DND-41 (cell line): Measurements from ENCODE around the gene CERS6.

Experiments used
- ATAC-seq: fragments of 200-7000 bp; cut with Tn5 transposase; 3 replicates; pipeline ENCODE4 v1.9.1; 2021; ENCODE audit warnings: low read depth; ENCODE audit not compliant: insufficient read depth
- DNase-seq: peaks from one replicate; pipeline ENCODE4 v3.0.0-alpha.2; 2020
- H2AFZ ChIP-seq: 2 replicates; pipeline ENCODE4 v1.6.0; 2012; ENCODE audit warnings: low read depth, low read length
- H3K27ac ChIP-seq: 2 replicates; pipeline ENCODE4 v1.5.1; 2012; ENCODE audit warnings: low read length, inconsistent platforms
- H3K27me3 ChIP-seq: fragments of 200-600 bp; sonication (generic); 2 replicates; pipeline ENCODE4 v1.6.0; 2012; ENCODE audit warnings: low read length, mild to moderate bottlenecking, inconsistent platforms; ENCODE audit not compliant: insufficient read depth, poor library complexity
- H3K36me3 ChIP-seq: 2 replicates; pipeline ENCODE4 v1.5.1; 2012; ENCODE audit warnings: low read length, inconsistent platforms; ENCODE audit not compliant: insufficient read depth
- H3K4me1 ChIP-seq: 2 replicates; pipeline ENCODE4 v1.5.1; 2012; ENCODE audit warnings: mild to moderate bottlenecking, low read length; ENCODE audit not compliant: insufficient read depth
- H3K4me2 ChIP-seq: 2 replicates; pipeline ENCODE4 v1.6.0; 2012; ENCODE audit warnings: mild to moderate bottlenecking, moderate library complexity, low read length, inconsistent platforms; ENCODE audit not compliant: insufficient read depth
- H3K4me3 ChIP-seq, 2 experiments: fragments of 200-600 bp in 1 of 2; shearing (Covaris generic) in 1 of 2; 2 replicates each; pipeline ENCODE4 v1.5.1; 2012 to 2016; ENCODE audit warnings: inconsistent platforms in 2 of 2, low read length in 2 of 2, mild to moderate bottlenecking in 2 of 2, low read depth in 1 of 2, moderate library complexity in 1 of 2
- H3K79me2 ChIP-seq: 2 replicates; pipeline ENCODE4 v1.6.0; 2012; ENCODE audit warnings: low read length, inconsistent platforms; ENCODE audit not compliant: insufficient read depth
- H3K9ac ChIP-seq: 2 replicates; pipeline ENCODE4 v1.6.0; 2012; ENCODE audit warnings: low read depth, mild to moderate bottlenecking, inconsistent platforms, low read length, moderate library complexity
- H3K9me3 ChIP-seq: 2 replicates; pipeline ENCODE4 v1.5.1; 2012; ENCODE audit warnings: low read length, moderate library complexity, mild to moderate bottlenecking, inconsistent platforms; ENCODE audit not compliant: insufficient read depth, severe bottlenecking
- H4K20me1 ChIP-seq: 2 replicates; pipeline ENCODE4 v1.6.0; 2012; ENCODE audit warnings: low read length; ENCODE audit not compliant: insufficient read depth
- CTCF ChIP-seq: IDR thresholded peaks from 2 replicates; pipeline ENCODE4 v1.5.1; 2012; ENCODE audit warnings: borderline replicate concordance, low read length, moderate library complexity, mild to moderate bottlenecking; ENCODE audit not compliant: poor library complexity, severe bottlenecking; ENCODE audit errors: extremely low read depth
- EZH2 ChIP-seq: IDR thresholded peaks from 3 replicates; pipeline ENCODE4 v1.6.1; 2012; ENCODE audit warnings: borderline replicate concordance, low read depth, mild to moderate bottlenecking, moderate library complexity, low read length, inconsistent platforms; ENCODE audit not compliant: severe bottlenecking

Gene CERS6

GRCh38 chr2:168445960-168446359 lies 10.1 kb upstream of the CERS6 start:
- Histone ChIP-seq H3K4me1 (no peaks in the 10 kb centered on the region), H2AFZ (no peak overlapping the region), H3K9ac (no peak overlapping the region), H3K27ac (no peak overlapping the region), H4K20me1 (no peaks in the 10 kb centered on the region), H3K4me2 (no peak overlapping the region), H3K79me2 (no peaks in the 10 kb centered on the region), H3K36me3 (no peaks in the 10 kb centered on the region), H3K9me3 (peaks cover 8% of the 10 kb centered on the region), H3K27me3 (no peaks in the 10 kb centered on the region), H3K4me3 (no peak overlapping the region)
- no peak for TF ChIP-seq EZH2
- TF ChIP-seq CTCF: no peak
- DNase-seq (no peak), ATAC-seq (no peak)

- H3K4me1 ChIP-seq: no peaks in the 10 kb centered on the region
- TF ChIP-seq CTCF (no peak), EZH2 (no peak)
- no peak for ATAC-seq
- no peak overlapping the region for H3K4me3 ChIP-seq
- H4K20me1 ChIP-seq: no peaks in the 10 kb centered on the region
- H3K27me3 ChIP-seq: no peaks in the 10 kb centered on the region
- H3K9me3 ChIP-seq: peaks cover 8% of the 10 kb centered on the region
- no peaks in the 10 kb centered on the region for H3K36me3 ChIP-seq
- DNase-seq: no peak
- H3K4me2 ChIP-seq: no peak overlapping the region
- no peak overlapping the region for H3K27ac ChIP-seq
- no peaks in the 10 kb centered on the region for H3K79me2 ChIP-seq
- H3K9ac ChIP-seq: no peak overlapping the region
- no peak overlapping the region for H2AFZ ChIP-seq
These were observed 7.1 kb upstream of the CERS6 start for GRCh38 chr2:168448980-168449379.

- Histone ChIP-seq H4K20me1 (no peaks in the 10 kb centered on the region), H3K27me3 (no peaks in the 10 kb centered on the region), H3K27ac (no peak overlapping the region), H3K9me3 (peaks cover 8% of the 10 kb centered on the region), H3K4me3 (no peak overlapping the region), H3K9ac (no peak overlapping the region), H3K79me2 (no peaks in the 10 kb centered on the region), H2AFZ (no peak overlapping the region), H3K4me1 (no peaks in the 10 kb centered on the region), H3K4me2 (no peak overlapping the region), H3K36me3 (no peaks in the 10 kb centered on the region)
- no peak for DNase-seq
- no peak for ATAC-seq
- TF ChIP-seq EZH2 (no peak), CTCF (no peak)
These were observed 6.7 kb upstream of the CERS6 start for GRCh38 chr2:168449419-168449818.

GRCh38 chr2:168450171-168450570 lies 5.9 kb upstream of the CERS6 start:
- no peaks in the 10 kb centered on the region for H3K36me3 ChIP-seq
- H2AFZ ChIP-seq: no peak overlapping the region
- H3K27ac ChIP-seq: no peak overlapping the region
- DNase-seq (no peak), ATAC-seq (peak; percentile 42; the same call in 1 of the 3 replicates)
- no peaks in the 10 kb centered on the region for H4K20me1 ChIP-seq
- H3K4me1 ChIP-seq: peaks cover 6% of the 10 kb centered on the region
- H3K27me3 ChIP-seq: no peaks in the 10 kb centered on the region
- H3K79me2 ChIP-seq: no peaks in the 10 kb centered on the region
- TF ChIP-seq EZH2 (no peak), CTCF (no peak)
- peaks cover 4% of the 10 kb centered on the region for H3K9me3 ChIP-seq
- H3K9ac ChIP-seq: no peak overlapping the region
- H3K4me2 ChIP-seq: no peak overlapping the region
- H3K4me3 ChIP-seq: no peak overlapping the region
